Stimulated activated CD4-positive, alpha-beta T cell treated with anti-CD3 and anti-CD28 coated beads, Interleukin-12 subunit alpha, Interleukin-12 subunit beta, amount 100 ng/mL, for 24 hours (primary cell): ENCODE data around the gene KRT17.
"Not testable (repeated sequence)": the region's sequence is repeated elsewhere in the genome, so short reads cannot be mapped to it uniquely, and the experiment has no call there.

Experiments used
- DNase-seq, 2 experiments: peaks; one replicate each; pipeline ENCODE4 v3.0.0-alpha.2; 2020; ENCODE audit warnings: low read depth in 2 of 2

The KRT17 gene

DNA sequence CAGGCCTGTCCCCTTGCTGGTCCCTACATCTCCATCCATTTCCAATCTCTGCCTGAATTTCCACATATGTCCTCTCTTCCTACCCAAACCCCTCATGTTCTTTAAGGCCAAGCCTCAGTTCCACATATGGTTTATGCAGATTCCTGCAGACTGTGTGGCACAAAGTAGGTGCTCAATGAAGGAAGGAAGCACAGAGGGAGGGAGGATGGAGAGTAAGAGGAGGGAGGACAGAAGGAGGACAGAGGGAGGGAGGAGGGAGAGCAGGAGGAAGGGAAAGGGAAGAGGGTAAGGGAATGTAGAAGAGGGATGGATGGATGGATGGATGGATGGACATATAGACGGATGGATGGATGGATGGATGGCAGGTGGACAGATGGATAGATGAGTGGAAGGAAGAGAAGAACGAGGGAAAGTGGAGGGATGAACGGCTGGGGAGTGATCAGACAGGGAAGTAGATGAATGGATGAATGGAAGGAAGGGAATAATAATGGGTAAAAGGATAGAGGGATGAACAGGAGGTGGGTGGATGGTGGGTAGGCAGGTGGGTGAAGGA is 29.9 kb downstream of the KRT17 start:
- DNase-seq = no peak

- DNase-seq = no peak
Measured at GRCh38 chr17:41593306-41593981, 30.9 kb downstream of the KRT17 start.

DNA sequence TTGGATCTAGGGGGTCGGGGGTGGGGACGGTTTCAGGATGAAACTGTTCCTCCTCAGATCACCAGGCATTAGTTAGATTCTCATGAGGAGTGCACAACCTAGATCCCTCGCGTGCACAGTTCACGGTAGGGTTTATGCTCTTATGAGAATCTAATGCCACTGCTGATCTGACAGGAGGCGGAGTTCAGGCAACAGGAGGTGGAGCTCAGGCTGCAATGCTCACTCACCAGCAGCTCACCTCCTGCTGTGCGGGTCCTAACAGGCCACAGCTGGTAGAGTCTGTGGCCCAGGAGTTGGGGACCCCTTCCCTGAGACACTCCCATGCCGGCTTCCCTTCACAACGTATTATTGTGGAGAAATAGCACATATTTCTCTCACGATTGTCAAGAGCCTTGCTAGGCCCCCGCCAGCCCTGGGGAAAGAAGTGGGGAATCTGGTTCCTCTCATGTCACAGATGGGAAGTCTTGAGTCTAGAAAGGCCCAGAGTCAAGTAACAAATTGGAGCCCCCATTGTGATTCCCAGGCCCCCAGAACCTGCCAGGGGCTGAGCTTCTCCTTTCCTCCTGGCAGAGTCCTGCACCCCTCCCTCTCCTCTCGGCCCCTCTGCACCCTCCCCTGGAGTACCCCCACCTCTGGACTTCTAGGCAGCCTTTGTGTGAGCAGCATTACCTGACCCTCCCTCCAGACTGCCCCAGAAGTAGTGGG is 31.6 kb downstream of the KRT17 start:
- no peak for DNase-seq

DNA sequence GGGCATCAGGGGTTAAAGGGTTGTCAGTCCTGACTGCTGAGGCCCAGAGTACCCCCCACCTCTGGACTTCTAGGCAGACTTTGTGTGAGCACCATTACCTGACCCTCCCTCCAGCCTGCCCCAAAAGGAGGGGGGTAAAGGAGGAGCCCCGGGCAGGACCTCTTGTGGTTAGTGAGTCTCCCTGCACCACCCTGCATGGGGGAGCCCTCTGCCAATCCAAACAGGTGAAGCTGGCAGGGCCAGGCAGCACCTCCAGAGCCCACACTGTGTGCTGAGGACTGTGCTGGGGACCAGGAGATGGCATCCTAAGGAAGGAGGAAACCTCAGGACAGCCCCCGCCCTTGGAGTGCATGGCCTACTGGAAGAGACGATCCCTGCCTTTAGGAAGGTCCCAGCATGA is 35.1 kb downstream of the KRT17 start:
- DNase-seq = no peak

GRCh38 chr17:41588126-41588810 is 36.1 kb downstream of the KRT17 start:
- DNase-seq = no peak

GRCh38 chr17:41586863-41587495 is 37.4 kb downstream of the KRT17 start, which contains the start of gene KRT14:
Gene KRT14 (minus strand): TSS chr17:41586895. CDS start chr17:41586834, 61 bp downstream.
- DNase-seq = no peak

DNA sequence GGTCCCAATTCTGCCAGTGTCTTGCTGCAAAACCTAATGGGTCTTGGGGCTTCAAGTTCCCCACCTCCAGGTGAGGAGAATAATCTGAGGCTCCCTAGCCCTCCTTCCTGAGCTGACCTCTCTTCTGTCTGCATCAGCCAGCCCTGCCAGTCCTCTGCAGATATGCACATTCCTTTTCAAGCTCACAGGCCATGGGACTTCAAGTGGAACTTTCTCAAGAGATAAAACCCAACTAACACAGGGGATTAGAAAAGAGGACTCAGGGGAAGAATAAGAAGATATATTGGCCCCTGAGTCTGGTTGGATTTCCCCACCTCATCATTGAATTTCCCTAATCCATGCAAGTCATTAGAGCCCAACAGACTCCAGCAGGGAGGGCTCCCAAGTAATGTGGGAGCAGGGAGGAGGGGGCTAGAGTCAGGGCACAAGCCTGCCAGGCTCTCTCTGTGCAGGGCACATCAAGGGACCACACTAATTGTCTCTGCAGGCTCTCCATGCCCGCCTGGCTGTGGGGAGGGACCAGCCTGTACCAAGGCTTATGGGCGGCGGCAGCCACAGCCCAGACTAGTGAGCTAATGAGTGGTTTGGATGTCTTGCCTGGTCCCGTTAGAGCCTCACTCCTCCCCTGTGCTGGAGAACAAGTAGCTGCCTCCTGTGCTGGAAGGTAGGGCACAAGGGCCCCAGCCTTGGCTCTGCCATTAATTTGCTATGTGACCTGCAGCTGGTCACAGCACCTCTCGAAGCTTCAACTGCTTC is 38.9 kb downstream of the KRT17 start:
- DNase-seq = no peak

DNA sequence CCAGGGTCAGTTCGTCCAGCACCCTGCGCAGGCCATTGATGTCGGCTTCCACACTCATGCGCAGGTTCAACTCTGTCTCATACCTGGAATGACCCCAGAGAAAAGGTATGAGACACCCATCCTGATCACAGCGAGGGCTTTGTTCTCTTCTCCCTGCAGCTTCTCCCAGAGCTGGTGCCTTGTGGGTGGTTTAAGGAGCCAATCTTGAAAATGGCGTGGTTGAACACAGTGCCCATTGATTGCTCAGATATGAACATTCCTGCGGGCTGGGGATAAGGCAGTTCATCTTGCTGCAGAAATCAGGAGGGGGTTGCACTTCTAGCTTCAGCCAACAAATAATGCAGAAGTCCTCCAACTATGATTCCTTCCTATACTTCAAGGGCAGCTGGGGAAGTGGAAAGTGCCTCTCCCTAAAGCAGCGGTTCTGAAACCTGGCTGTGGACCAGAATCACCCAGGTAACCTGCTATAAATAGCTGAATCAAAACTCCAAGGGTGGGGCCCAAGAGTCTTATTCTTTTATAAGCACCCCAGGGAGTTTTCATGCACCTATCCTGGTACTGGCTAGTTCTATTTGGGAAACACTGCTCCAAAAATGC is 39.9 kb downstream of the KRT17 start:
- DNase-seq = not testable (repeated sequence)

DNA sequence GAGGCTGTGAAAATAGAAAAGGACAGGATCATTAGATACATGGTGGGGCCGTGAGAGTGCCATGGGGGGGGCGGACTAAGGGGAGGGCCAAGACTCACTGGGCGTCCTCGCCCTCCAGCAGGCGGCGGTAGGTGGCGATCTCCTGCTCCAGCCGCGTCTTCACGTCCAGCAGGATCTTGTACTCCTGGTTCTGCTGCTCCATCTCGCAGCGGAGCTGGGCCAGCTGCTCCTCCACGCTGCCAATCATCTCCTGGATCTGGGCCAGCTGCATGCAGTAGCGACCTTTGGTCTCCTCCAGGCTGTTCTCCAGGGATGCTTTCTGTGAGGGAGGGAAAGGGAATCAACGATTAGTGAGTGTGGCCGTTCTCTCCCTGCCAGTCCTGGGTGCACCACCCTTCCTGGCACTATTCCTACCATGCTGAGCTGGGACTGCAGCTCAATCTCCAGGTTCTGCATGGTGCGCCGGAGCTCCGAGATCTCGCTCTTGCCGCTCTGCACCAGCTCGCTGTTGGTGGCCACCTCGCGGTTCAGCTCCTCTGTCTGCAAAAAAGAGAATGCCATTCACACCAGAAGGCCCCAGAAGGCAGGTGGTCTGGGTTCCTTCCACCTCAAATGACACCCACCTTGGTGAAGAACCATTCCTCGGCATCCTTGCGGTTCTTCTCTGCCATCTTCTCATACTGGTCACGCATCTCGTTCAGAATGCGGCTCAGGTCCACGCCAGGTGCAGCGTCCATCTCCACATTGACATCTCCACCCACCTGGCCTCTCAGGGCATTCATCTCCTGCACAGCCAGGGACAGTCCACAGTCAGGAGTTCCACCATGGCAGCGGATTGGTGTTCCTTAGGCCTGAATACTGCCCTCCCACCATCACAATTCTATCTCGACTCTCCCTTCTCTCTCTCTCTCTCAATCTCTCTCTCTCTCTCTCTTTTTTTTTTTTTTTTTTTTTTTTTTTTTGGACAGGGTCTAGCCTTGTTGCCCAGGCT is 40.9 kb downstream of the KRT17 start:
- no peak for DNase-seq

GRCh38 chr17:41582061-41582968 is 42.1 kb downstream of the KRT17 start:
- DNase-seq = not testable (repeated sequence)

DNA sequence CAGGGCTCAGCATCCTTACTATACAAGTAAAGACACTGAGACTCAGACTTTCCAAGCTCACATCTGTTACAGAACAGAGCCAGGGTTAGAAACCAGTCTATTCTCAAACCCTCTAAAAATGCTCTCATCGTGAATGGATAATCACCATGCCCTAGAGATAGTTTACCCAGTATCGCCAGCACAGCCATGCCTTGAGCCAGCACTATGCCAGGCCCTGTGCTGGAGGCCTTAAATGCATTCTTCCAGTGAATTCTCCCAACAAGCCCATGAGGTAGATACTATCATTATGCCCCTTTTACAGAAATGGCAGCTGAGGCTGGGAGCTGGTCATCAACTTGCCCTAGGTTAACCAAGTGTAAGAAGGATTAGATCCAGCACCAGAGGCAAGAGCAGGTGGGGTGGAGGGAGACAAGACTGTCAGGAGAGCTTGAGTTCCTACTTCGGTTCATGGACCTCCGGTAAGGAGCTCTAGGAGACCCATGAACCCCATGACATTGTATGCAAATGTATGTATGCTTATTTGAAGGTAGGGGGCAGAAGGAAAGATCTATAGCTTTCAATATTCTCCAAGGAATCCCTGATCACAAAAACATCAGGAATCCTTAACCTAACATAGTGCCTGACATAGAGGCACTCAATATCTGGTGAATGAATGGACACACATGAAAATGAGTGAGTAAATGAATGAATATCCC is 42.9 kb downstream of the KRT17 start:
- no peak for DNase-seq

DNA sequence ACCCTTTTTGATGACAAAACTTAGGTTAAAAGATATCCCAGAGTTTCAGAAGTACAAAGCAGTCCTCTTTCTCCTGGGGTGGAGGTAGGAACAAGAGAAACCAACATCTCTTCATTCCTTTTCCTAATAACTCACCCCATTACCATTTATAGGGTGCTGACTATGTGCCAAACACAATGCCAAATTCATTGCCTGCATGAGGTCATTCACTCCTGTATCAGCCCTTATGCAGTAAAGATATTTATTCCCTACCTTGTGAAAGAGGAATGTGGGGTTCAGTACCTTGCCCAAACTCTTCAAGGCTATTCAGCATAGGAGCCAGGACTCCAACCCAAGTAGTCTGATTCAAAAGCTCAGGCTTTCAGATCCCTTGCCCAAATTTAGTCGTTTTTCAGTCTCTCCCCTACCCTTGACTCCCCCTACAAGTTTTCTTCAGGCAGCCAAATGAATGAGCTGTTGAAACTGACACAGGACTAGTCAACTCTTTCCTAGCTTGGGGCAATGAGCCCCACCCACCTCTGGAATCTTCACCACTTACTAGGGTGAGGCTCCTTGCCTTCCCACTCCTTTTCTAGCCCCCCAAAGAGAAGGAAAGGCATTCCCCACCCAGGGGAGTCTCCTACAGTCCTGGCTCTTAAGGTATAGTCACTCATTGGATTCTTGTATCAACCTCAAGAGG is 43.5 kb downstream of the KRT17 start:
- no peak for DNase-seq

DNA sequence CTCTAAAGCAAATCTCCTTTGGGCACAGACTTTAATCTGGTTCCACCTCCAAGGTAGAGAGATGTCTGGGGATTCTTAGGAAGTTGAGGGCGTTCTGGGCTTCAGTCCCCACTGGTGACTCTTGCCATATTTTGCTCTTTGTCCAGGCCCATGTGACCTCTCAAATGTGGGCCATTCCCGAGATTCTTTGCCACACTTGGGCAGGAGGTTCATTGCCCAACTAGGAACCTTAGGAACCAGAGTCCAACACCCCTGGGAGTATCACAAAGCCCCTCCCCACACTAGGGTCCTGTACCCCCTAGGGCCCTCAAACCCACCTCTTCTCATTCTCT is 44.2 kb downstream of the KRT17 start:
- DNase-seq = no peak

DNA sequence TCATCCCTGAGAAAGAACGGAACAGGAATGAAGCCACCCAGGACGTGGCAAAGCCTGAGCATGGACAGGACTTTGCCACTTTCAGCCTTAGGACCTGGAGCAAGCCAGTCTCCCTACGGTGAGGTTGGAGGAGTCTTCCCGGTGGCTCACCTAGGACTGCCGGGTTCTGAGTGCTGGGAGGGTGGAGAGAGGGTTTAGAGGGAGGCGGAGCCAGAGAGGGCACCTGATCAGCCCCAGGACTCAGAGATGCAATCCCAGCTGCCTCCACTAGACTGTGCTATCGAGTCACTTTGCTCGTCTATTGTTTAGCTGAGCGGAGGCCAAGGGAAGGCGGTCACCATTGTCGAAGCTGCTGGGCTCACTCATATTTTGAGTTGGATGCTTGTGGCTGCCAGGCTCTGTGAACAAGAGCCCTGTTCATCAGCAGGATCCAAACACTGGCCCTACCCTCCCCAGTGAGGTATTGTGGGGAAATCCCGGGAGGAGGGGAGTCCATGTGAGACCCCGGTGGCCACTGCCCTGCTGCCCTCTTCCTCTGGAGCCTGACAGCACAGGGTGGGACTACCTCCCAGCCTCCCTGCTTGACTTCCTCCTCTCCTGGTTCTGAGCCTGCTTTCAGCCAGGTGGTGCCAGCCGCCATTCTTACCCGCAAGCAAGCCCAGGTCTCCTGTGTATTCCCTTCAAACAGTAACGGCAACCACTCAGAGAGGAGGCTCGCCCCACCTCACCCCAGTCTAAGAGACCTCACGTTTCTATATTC is 44.7 kb downstream of the KRT17 start:
- DNase-seq = peak; percentile 37 to 77

DNA sequence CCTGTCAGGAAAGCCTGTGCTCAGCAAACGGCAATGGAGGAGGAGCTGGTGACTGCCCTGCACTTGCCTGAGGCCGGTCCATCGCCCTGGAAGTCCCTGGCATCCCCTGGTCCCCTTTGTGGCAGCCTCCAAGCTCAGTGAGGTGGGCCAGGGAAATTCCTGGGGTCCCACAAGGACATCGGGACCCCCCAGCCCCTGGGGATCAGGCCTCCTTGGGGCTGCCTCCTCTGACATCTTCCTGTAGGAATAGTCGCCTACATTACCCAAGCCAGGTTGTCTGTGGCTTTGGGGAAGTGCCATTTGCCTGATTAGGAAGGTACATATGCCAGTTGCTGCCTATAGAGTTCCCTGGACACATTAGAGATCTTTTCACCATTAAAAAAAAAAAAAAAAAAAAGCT is 45.4 kb downstream of the KRT17 start:
- DNase-seq = no peak

DNA sequence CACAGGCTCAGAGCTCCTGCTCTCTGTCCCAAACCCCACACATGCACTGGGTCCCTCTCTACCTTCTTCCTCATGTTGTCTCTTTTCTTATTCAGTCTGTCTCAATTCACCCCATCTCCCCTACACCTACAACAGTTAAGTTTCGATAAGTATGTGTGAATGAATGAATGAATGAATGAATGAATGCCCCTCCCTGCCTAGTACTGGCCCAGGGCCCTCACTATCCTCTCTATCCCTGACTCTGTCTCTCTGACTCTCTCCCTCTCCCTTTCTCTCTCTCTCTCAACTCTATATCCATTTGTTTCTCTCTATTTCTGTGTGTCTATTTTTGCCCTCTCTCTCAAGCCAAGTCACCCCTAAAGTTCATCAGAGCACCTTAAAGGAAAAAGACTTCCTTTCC is 45.8 kb downstream of the KRT17 start:
- no peak for DNase-seq

- DNase-seq = not testable (repeated sequence)
Measured at GRCh38 chr17:41576740-41577139, 47.6 kb downstream of the KRT17 start.
